K562 (cell line): ENCODE measurements around the gene MYO16. TPM values are rescaled to one million over a fixed set of nuclear protein-coding genes. Genes with fewer than 3 reads are reported as not detected.

Experiments used
- ATAC-seq: fragments of 200-7000 bp; cut with Tn5 transposase; 3 replicates; pipeline ENCODE4 v1.9.1; 2020; ENCODE audit warnings: moderate library complexity
- BruUV-seq: library from RNA; stranded (reverse); fragments of 400-500 nt; replicated peaks from 2 replicates; lab custom pipeline; 2021; lab: Mats Ljungman, UMichigan
- CTCF ChIA-PET: fragments of 300-600 bp; formaldehyde crosslinking; extraction: SDS; loops from one replicate; lab custom pipeline; 2021; ENCODE audit warnings: low intra/inter-chr PET ratio; lab: Yijun Ruan, JAX
- POLR2A ChIA-PET: fragments of 300-600, 350-650 bp; sonication (Branson Sonifier 250); formaldehyde crosslinking; extraction: SDS; loops from one replicate; lab custom pipeline; 2021; ENCODE audit warnings: antibody characterized with exemption, inconsistent platforms; lab: Yijun Ruan, JAX
- DNase-seq, 4 experiments: peaks; one replicate each; pipeline versions ENCODE4 v3.0.0 to v3.0.0-alpha.2; 2011 to 2018; ENCODE audit warnings: low spot score in 3 of 4, mixed read lengths in 3 of 4; ENCODE audit errors: extremely low read depth in 1 of 4
- FAIRE-seq: peaks from 2 replicates; lab custom pipeline; 2011; peaks lifted over from hg19 to GRCh38; lab: Jason Lieb, UNC
- H2AFZ ChIP-seq: 2 replicates; pipeline ENCODE4 v1.6.0; 2011; ENCODE audit warnings: low read depth, low read length, control low read depth, inconsistent platforms
- H3K27ac ChIP-seq: fragments of 200-600 bp; 3 replicates; pipeline ENCODE4 v1.8.0; 2011; ENCODE audit warnings: low read depth, mild to moderate bottlenecking, control low read depth, inconsistent platforms, low read length, moderate library complexity, mixed read lengths; ENCODE audit errors: extremely low read depth
- H3K27me3 ChIP-seq, 2 experiments: fragments of 300-600 bp in 1 of 2; 2 replicates in 1 of 2; 3 replicates in 1 of 2; pipeline versions ENCODE4 v1.6.0 to v1.8.0; 2011; ENCODE audit warnings: inconsistent platforms in 2 of 2, low read length in 2 of 2, mild to moderate bottlenecking in 1 of 2, mixed read lengths in 1 of 2, moderate library complexity in 1 of 2; ENCODE audit not compliant: control insufficient read depth in 2 of 2, insufficient read depth in 2 of 2
- H3K36me3 ChIP-seq: fragments of 300-600 bp; 3 replicates; pipeline ENCODE4 v1.8.0; 2011; ENCODE audit warnings: mild to moderate bottlenecking, low read length, inconsistent platforms; ENCODE audit not compliant: control insufficient read depth, insufficient read depth
- H3K4me1 ChIP-seq, 2 experiments: fragments of 200-600 bp in 1 of 2; replicated peaks in 1 of 2; 2 replicates in 1 of 2; 3 replicates in 1 of 2; pipeline versions ENCODE4 v1.5.1 to v1.8.0; 2011; ENCODE audit warnings: inconsistent platforms in 2 of 2, low read length in 2 of 2, mild to moderate bottlenecking in 1 of 2, mixed read lengths in 1 of 2, moderate library complexity in 1 of 2; ENCODE audit not compliant: control insufficient read depth in 2 of 2, insufficient read depth in 2 of 2
- H3K4me2 ChIP-seq: 2 replicates; pipeline ENCODE4 v1.6.1; 2011; ENCODE audit warnings: low read length, control low read depth, inconsistent platforms, mixed read lengths; ENCODE audit not compliant: insufficient read depth
- H3K4me3 ChIP-seq: fragments of 200-600 bp; sonication (generic), shearing (Covaris generic); 2 replicates; pipeline ENCODE4 v1.5.1; 2016; ENCODE audit warnings: control low read depth, inconsistent platforms
- H3K79me2 ChIP-seq: fragments of 200-600 bp; 3 replicates; pipeline ENCODE4 v1.8.0; 2011; ENCODE audit warnings: low read length, inconsistent platforms; ENCODE audit not compliant: control insufficient read depth, insufficient read depth
- H3K9ac ChIP-seq, 2 experiments: 2 replicates each; pipeline versions ENCODE4 v1.6.0 to v1.6.1; 2011; ENCODE audit warnings: low read depth in 2 of 2, low read length in 2 of 2, control low read depth in 1 of 2, inconsistent platforms in 1 of 2, mild to moderate bottlenecking in 1 of 2, mixed read lengths in 1 of 2; ENCODE audit not compliant: insufficient read depth in 1 of 2
- H3K9me1 ChIP-seq: one replicate; pipeline ENCODE4 v1.6.0; 2011; ENCODE audit warnings: inconsistent platforms, mild to moderate bottlenecking, low read length, moderate library complexity; ENCODE audit not compliant: control insufficient read depth, insufficient read depth
- H3K9me3 ChIP-seq: replicated peaks from 2 replicates; pipeline ENCODE4 v1.5.1; 2011; ENCODE audit warnings: low read depth, low read length, inconsistent platforms; ENCODE audit not compliant: control insufficient read depth, insufficient read depth
- H4K20me1 ChIP-seq: replicated peaks from 2 replicates; pipeline ENCODE4 v1.6.1; 2011; ENCODE audit warnings: low read length, inconsistent platforms, mixed read lengths; ENCODE audit not compliant: control insufficient read depth, insufficient read depth
- CBFB ChIP-seq: sonication (generic); formaldehyde crosslinking; IDR thresholded peaks from 2 replicates; pipeline ENCODE4 v1.4.0; 2020; ENCODE audit warnings: mild to moderate bottlenecking, missing genetic modification reagents
- ETS1 ChIP-seq: conservative IDR thresholded peaks from 2 replicates; pipeline ENCODE4 v1.6.1; 2011; ENCODE audit warnings: low read depth, mild to moderate bottlenecking, low read length; ENCODE audit not compliant: control insufficient read depth
- HNRNPK ChIP-seq: fragments of 200-400 bp; formaldehyde crosslinking; IDR thresholded peaks from one replicate; pipeline ENCODE4 v1.6.1; 2018; ENCODE audit warnings: mild to moderate bottlenecking, low read depth, low read length; ENCODE audit not compliant: poor library complexity, severe bottlenecking
- NELFE ChIP-seq: IDR thresholded peaks from 2 replicates; pipeline ENCODE4 v1.6.1; 2011; ENCODE audit warnings: mild to moderate bottlenecking; ENCODE audit not compliant: insufficient read depth, insufficient read length
- PTRF ChIP-seq: fragments of 450-650 bp; IDR thresholded peaks from 2 replicates; pipeline ENCODE4 v1.6.1; 2016; ENCODE audit warnings: mild to moderate bottlenecking, missing genetic modification characterization, missing compliant biosample characterization
- TSHZ1 ChIP-seq: fragments of 250-450 bp; sonication (Bioruptor Pico); IDR thresholded peaks from 2 replicates; pipeline ENCODE4 v1.4.0; 2020; ENCODE audit warnings: mild to moderate bottlenecking, moderate library complexity
- ZNF764 ChIP-seq: fragments of 250-450 bp; sonication (Bioruptor Pico); IDR thresholded peaks from 2 replicates; pipeline ENCODE4 v1.4.0; 2020; ENCODE audit warnings: low read depth, mild to moderate bottlenecking, moderate library complexity
- WGBS: fragments of 100-300 bp; shearing (Covaris generic); methylation state at CpG from one replicate; pipeline ENCODE4 v1.1.6; 2016; ENCODE audit warnings: low coverage, mixed read lengths; ENCODE audit not compliant: insufficient coverage; ENCODE audit errors: missing lambda C conversion rate; 5-methylcytosine and 5-hydroxymethylcytosine counted together
- in situ Hi-C: fragments of 300-500 bp; cut with MboI; formaldehyde crosslinking; loops from 4 replicates; pipeline ENCODE4 v1.15.0; 2018; ENCODE audit warnings: inconsistent platforms, mixed read lengths
- intact Hi-C: fragments of 100-400 bp; cut with micrococcal nuclease; formaldehyde crosslinking; loops from 2 replicates; pipeline ENCODE4 v1.14.2; 2022
- polyA plus RNA-seq, 8 experiments: library from polyadenylated mRNA; depleted of rRNA in 4 of 8; stranded (reverse) in 5 of 8; unstranded in 3 of 8; fragments of >200 nt; fragmentation: Nextera tagmentation in 2 of 8; fragmentation: Illumina TruSeq in 1 of 8; extraction: Ambion mirVana in 2 of 8; extraction: Trizol in 1 of 8; gene quantifications; 2 replicates each; pipeline versions ENCODE4 v1.2.1 to v1.2.3, GENCODE V29; 2011 to 2014; ENCODE audit warnings: inconsistent platforms in 1 of 8, missing spikeins in 1 of 8
- total RNA-seq, 7 experiments: library from RNA; depleted of rRNA in 6 of 7; stranded (reverse); fragments of >200 nt in 6 of 7; fragmentation: Illumina TruSeq in 2 of 7; extraction: Trizol in 2 of 7; gene quantifications; 2 replicates each; pipeline versions ENCODE4 v1.2.1 to v1.2.3, GENCODE V29; 2011 to 2021; ENCODE audit warnings: low replicate concordance in 1 of 7
- TF ChIP-seq, protein P1 (sequence below): sonication (generic); formaldehyde crosslinking; IDR thresholded peaks from 2 replicates; pipeline ENCODE4 v1.8.0; 2022; ENCODE audit warnings: mild to moderate bottlenecking, missing genetic modification reagents
- TF ChIP-seq, protein P2 (sequence below): sonication (generic); formaldehyde crosslinking; IDR thresholded peaks from 2 replicates; pipeline ENCODE4 v1.8.0; 2022; ENCODE audit warnings: missing genetic modification reagents, mild to moderate bottlenecking, borderline replicate concordance

MYO16 gene
- total and polyA plus RNA-seq, 9 of the 15 experiments (the other 6 are each of a cell fraction or from before 2014, with no cell fraction given) = 4.3 to 45.7 (median 12.1) TPM

GRCh38 chr13:109198585-109198984, 569.2 kb downstream of the MYO16 start:
- DNase-seq (no peak), ATAC-seq (no peak), FAIRE-seq (no peak)
- POLR2A ChIA-PET = no interaction called here
- no peaks in the 10 kb centered on the region for H3K27me3 ChIP-seq
- no peak overlapping the region for H3K27ac ChIP-seq
- no peak overlapping the region for H3K4me3 ChIP-seq
- H4K20me1 ChIP-seq = no peaks in the 10 kb centered on the region
- CTCF ChIA-PET = no interaction called here
- no peak overlapping the region for H2AFZ ChIP-seq
- no peaks in the 10 kb centered on the region for H3K79me2 ChIP-seq
- no peaks in the 10 kb centered on the region for H3K36me3 ChIP-seq
- in situ Hi-C loops = no loop called here
- H3K4me2 ChIP-seq = no peak overlapping the region
- no TSS peak for BruUV-seq
- no peaks in the 10 kb centered on the region for H3K9me3 ChIP-seq
- no peaks in the 10 kb centered on the region for H3K9me1 ChIP-seq
- no peak overlapping the region for H3K9ac ChIP-seq
- intact Hi-C loops = no loop called here
- no peaks in the 10 kb centered on the region for H3K4me1 ChIP-seq
- WGBS = 22% methylated on average over 3 of the region's 3 CpGs
- TF ChIP-seq ZNF764 (CRISPR knock-in tag) = no peak
- TF ChIP-seq, protein P1, sequence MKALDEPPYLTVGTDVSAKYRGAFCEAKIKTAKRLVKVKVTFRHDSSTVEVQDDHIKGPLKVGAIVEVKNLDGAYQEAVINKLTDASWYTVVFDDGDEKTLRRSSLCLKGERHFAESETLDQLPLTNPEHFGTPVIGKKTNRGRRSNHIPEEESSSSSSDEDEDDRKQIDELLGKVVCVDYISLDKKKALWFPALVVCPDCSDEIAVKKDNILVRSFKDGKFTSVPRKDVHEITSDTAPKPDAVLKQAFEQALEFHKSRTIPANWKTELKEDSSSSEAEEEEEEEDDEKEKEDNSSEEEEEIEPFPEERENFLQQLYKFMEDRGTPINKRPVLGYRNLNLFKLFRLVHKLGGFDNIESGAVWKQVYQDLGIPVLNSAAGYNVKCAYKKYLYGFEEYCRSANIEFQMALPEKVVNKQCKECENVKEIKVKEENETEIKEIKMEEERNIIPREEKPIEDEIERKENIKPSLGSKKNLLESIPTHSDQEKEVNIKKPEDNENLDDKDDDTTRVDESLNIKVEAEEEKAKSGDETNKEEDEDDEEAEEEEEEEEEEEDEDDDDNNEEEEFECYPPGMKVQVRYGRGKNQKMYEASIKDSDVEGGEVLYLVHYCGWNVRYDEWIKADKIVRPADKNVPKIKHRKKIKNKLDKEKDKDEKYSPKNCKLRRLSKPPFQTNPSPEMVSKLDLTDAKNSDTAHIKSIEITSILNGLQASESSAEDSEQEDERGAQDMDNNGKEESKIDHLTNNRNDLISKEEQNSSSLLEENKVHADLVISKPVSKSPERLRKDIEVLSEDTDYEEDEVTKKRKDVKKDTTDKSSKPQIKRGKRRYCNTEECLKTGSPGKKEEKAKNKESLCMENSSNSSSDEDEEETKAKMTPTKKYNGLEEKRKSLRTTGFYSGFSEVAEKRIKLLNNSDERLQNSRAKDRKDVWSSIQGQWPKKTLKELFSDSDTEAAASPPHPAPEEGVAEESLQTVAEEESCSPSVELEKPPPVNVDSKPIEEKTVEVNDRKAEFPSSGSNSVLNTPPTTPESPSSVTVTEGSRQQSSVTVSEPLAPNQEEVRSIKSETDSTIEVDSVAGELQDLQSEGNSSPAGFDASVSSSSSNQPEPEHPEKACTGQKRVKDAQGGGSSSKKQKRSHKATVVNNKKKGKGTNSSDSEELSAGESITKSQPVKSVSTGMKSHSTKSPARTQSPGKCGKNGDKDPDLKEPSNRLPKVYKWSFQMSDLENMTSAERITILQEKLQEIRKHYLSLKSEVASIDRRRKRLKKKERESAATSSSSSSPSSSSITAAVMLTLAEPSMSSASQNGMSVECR (CRISPR knock-in tag) = no peak
- no peak for TF ChIP-seq NELFE
- TF ChIP-seq CBFB (CRISPR knock-in tag) = no peak
- no peak for TF ChIP-seq PTRF (tag)
- no peak for TF ChIP-seq ETS1
- TF ChIP-seq, protein P2, sequence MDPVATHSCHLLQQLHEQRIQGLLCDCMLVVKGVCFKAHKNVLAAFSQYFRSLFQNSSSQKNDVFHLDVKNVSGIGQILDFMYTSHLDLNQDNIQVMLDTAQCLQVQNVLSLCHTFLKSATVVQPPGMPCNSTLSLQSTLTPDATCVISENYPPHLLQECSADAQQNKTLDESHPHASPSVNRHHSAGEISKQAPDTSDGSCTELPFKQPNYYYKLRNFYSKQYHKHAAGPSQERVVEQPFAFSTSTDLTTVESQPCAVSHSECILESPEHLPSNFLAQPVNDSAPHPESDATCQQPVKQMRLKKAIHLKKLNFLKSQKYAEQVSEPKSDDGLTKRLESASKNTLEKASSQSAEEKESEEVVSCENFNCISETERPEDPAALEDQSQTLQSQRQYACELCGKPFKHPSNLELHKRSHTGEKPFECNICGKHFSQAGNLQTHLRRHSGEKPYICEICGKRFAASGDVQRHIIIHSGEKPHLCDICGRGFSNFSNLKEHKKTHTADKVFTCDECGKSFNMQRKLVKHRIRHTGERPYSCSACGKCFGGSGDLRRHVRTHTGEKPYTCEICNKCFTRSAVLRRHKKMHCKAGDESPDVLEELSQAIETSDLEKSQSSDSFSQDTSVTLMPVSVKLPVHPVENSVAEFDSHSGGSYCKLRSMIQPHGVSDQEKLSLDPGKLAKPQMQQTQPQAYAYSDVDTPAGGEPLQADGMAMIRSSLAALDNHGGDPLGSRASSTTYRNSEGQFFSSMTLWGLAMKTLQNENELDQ (CRISPR knock-in tag) = no peak
- no peak for TF ChIP-seq TSHZ1 (CRISPR knock-in tag)
- TF ChIP-seq HNRNPK = no peak
